ENCODE results near the gene LBH.
A peak's percentile ranks its signal among the peaks of the same experiment; 100 is the strongest.

LBH gene

DNA sequence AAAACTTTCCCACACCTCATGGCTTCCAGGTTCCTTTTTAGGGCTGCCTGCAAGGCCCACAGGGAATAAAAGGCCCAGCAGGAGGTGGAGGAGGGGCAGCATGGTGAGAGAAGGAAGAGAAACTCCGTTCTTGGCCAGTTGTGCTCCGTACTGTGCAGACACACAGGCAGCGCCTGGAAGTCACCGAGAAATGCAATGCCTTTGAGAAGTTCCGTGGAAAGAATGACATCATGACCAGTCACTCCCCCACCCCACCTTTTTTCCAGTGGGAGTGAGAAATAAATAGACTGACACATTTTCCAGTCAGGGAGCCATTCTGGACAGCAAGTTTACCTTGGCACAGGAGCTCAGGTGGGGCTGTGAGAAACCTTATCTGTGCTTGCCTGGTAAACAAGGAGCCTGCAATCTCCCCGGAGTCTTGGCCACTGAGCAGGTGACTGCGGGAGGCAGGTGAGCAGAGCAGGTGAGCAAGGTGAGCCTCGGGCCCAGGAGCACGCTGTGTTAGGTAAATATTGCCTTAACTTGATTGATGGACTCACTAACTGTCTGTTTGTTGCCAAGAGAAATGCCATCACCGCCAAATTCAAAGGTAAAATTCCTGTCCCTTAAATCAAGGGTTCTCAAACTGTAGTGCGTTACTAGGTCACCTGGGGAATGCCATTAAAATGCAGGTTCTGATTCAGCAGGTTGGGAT, 13.5 kb upstream of the LBH start:
- no peak for DNase-seq

DNA sequence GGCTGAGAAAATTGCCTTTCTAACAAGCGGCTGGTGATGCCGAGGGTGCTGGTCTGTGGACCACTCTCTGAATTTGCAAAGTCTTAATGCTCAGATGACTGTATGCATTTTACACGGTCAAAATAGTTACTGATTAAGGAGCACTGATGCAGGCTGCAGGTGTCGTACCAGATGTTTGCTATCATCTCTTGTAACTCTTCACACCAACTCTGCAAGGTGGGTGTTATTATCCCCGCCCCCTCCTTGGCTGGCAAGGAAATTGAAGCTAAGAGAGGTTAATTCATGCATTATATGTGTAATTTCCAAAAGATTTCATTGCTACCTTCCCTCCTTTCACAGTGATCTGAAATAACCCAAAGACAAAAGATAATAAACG, 13.0 kb upstream of the LBH start:
- no peak for DNase-seq

DNA sequence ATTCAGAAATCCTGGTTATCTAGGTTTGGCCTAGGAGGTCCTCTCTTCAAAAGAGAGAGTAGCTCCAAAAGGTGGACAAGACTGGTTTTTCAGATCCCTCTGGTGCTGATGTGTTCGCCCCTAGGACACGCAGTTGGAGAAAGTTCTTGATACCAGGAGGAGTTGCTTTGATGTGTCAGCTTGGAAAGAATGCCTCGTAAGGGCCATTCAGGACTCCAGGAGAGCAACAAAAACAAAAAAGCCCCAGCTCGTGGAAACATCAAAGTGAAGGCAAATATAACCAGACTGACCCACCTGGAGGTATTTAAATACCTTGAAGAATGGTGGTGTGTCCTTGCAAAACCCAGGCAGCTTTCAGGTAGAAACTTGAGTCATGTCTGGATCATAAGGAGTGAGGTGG, 12.5 kb upstream of the LBH start:
- no peak for DNase-seq

DNA sequence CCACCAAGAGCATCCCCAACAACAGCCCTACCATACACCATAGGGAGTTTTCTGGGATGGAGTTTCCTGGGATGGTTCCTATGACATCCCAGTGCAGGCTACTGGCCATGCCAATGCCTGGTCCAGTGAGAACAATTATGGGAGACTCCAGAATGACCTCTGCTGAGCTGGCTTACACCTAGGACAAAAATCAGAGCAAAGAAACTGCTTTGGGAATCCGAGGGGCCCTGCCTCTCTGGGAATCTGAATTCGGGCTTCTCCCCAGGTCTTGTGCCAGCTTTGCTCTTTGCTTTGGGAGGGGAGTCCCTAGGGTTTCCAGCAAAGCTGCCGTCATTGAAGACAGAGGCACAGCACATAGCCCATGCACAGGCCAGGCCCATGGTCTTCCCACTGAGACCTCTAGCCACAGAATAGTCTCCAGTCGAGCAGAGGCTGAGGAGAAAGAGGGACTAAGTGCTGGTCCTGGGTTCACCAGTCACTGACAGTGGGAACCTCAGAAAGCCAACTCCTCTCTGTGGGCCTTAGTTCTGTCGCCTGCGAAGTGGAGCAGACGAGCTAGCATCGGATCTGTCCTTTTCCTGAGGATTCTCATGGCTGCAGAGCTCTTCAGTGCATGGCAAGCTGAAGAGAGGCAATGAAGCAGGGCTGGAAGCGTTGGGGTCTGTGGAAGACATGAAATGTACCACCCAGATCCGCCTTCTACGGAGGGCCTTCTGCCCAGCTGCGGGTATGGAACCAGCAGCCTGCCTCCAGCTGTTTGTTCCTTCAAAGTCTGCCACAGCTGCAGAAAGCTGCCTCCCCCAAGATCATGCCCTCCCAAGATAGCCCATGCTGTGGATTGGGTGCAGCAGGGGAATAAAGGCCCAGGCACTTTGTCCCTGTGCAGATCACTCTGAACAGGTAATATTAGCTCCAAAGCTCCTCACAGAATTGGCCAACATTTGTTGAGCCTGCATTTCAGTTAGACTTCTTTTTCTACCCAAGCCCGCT, 11.2 kb upstream of the LBH start:
- no peak for DNase-seq

DNA sequence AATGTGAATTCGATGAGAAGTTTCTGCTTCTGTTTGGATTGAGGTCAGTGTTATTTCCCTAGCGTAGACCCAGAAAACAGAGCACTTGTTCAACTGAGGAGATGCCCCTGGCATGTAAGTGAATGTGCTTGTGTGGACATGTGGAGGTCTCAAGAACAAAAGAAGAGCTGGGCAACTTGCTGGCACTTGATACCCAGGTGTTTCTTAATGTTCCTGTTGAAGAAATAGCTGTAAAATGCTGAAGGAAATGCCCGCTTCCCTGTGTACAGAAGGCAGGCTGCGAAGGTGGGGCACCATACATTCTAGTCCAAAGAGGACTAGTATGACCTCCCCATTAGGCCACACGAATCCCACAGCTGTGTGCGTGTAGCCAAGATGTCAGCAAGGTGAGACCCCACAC, 9.8 kb upstream of the LBH start:
- no peak for DNase-seq

DNA sequence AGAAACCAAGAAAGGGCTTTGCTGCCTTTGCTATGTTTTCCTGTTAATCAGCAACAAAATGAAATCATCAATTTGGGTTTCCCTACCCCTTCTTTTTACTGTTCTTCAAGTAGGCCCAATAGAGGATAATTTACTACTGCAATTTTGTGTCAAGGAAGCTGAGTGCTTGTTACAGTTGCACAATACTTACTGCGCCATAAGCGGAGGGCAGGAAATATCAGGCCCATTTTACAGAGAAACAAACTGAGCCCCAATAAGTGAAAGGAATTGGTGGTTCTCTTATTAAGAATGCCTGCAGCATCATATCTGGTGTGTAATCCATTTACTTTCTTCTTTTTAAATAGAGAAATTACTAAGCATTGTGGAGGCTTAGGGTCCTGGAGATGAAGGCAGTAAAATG, 9.3 kb upstream of the LBH start:
- no peak for DNase-seq

DNA sequence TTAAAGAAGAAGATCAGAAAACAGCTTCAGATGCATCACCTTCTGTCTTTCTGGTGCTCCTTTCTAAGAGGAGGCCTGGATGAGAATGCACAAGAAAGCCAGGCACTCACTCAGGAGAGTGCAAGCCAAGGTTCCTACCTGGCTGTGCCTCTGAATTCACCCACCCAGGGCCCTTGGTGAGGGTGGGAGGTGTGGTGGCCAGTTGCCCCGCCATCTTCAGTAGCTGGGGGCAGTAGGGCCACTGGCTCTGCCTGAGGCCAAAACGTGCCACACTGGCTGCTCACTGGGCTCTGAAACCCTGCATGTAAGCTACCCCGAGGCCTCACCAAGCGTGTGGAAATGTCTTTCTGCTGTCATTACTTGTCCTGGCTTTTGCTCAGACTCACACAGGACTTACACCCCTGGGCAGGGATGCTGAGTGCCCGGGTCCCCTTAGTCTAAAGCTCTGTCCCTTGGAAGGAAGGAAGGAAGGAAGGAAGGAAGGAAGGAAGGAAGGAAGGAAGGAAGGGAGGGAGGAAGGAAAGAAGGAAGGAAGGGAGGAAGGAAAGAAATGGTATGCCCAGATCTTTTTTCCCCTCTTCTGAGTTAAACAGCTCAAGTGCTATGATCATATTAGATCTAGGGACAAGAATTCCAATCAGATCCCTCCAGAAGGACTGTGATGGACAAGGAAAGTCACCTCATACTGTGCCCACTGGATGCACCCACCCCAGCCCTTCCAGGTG, 8.5 kb upstream of the LBH start:
- DNase-seq: no peak

DNA sequence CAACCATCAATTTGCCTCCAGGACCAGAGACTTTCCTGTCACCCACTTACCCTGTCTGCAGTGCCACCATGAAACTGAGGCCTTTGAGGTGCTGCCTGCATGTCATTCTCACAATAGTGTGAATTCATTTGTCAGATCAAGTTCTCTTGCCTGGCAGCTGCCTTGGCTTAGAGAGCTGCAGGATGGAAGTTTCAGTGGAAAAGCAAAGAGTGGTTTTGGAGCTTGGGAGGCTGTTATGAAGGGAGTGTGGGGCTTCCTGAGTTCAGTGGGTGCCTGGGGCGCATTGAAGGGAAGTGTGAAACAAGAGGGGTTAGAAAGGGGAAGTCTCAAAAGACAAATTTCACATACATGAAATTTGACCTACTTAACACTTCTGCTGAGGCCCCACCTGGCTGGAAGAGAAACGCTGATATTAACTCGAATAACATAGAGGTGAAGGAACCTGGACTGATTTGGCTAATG, 7.9 kb upstream of the LBH start:
- DNase-seq: no peak

DNA sequence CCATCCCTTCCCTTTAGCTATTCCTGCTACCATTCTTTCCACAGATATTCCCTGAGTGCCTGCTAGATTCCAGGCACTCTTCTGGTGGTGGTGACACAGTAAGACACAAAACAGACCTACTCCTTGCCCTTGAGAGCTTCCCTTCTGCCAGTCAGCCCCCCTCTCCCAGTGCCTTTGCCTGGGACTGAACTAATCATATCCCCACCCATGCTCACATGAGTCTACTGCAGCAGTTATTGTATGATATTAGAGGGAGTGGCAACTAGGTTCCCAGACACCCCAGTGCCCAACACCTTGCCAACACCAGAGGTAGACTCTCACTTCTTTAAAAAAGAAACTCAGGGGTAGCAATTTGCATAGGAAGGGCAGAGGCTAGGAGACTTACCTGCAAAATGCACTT, 7.2 kb upstream of the LBH start:
- no peak for DNase-seq

DNA sequence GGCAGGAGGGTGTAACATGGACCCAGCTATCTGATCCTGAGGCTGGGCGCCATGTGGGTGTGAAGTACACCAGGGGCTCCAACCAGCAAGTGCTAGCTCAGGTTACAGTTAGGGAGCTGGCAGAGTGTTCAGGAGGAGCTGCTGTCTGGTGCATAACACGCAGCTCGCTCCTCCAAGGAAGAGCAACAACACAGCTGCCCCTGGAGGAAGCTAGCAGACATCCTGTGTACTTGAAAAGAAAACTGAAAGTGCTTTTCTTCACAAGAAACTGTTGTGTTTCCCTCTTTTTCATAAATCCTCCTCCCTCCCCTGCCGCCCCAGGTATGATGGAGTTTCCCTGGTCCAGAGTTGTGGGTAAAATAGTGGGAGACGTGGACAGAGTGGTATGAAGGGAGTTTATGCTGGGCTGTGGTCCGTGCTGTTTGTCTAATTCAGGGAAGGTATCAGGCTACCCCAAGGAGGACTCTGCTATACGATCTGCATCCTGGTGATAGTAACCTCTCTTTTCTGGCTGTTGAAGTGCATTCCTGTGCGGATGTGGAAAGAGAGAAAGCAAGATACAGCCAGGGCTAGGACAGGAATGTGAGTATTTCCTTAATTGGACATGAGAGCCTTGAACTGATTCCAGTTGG, 6.1 kb upstream of the LBH start:
- DNase-seq: no peak

DNA sequence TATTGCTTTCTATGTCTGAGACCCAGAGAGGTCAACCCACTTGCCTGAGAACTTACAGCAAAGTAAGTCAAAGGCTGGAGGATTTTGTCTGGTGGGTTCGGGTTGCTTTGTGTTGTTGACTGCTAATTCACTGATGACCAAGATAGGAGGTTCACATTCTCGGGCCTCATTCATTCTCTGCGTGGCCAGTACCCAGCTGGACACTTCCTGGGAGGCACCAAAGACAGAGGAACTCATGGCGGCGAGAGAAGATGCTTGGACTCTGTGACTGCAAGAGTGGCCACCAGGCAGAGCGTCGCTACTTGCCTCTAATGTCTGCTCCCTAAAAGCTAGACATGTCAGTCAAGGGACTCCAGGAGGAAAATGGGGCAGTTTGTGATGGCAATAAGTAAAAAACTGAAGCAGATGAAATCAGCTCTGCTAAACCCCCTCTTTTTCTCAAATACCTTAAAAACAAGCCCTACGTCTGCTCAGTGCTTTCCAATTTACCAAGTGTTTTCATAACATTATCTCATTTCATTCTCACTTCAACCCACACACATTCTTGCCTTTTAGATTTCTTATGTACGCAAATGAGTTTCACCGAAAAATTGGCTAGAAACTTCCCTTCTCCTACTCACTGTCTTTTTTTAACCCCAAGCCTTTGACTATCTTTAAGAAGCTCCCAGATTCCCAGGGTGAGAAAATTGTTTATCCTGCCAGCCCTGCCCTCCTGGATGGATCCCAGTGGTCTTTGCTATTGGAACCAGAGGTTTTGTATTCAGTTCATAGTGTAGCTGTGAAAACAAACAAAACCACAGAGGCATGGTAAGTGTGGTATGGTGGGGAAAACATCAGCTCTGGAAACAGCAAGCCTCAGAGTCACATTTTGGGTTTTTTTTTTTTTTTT, 4.9 kb upstream of the LBH start:
- DNase-seq: no peak

DNA sequence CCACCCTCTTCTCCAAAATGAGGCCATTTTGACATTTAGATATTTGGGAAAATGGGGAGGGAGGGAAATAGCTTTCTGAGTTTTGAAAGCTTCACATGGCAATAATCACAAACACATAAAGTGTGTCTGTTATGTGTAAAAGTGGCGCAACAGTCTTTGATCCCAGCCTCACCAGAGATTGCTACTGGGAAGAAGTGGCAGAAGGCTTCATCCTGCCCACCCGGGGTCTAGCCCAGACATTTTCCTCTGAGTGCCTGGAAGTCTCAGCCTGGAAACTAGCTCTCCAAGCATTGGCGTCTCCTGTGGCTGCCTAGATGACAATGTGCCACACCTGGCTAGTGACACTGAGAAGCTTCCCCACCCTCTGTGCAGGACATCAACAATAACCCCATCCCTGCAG, 1.7 kb upstream of the LBH start:
- no peak for DNase-seq

DNA sequence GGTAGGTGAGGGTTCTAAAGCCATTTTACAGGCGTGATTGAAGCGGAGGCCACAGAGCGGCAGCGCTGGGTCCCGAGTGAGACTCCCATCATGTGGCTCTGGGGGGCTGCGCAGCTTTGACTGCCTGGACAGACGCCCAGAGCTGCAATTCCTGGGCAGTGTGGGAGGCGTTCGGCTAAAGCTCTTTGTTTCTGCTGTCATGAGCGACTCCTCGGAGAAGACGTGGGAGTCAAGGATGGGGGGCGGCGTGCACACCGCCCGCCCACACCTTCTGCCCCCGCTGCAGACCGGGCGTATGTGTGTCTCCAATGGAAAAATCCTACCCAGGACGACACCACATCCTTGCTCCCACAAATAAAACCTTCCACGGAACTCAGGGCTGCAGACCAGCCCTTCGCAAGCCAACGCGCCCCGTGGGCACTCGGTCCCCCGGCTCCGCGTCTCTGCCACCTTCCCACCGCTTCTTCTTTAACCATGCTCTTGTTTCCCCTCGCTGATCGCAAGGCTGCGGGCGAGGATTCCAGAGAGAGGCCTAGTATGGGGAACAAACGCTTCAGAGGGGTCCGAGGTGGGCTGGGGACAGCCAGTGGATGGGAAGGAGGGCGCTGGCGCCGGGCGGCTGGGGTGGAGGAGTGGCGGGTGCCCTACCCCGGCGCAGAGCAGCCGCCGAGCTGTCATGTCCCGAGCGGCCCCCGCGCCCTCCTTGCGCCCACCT, 680 bp upstream of the LBH start:
- DNase-seq: no peak

DNA sequence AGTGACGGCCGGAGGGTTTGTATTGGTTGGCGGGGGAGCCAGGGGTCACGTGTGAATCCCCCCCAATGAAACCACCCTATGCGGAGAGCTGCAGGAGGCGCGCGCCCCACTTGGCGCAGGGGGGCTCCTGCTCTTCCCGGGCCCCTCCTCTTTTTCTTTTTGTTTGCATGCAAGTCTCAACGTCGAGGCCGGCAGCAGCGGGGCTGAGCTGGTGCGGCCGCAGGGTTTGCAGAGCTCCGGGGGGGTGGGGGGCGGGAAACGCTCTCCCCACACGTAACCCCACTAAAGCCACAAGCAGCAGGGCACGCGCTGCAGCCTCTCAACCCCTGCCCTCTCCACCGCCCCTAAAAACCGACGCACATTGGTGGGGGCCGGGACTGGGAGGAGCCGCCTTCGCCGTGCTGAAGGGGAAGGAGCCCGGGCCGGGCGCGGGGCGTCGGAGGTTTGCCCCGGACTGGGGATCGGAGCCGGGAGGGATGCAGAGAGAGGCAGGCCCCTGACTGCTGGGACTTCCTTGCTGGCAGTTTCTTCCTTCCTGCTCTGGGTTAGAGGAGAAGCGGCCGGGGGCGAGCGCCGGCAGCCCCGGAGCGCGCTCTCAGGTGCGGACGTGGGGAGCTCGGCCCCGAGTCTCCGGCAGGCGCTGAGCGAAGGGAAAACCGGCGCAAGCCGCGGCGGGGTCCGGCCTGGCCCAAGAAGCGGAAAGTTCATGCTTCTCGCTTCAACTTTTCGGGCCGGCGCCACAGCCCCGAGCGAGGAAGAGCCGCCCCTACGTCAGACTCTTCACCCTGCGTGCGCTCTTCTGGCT, 864 bp downstream of the LBH start:
- DNase-seq: peak; percentile 81

DNA sequence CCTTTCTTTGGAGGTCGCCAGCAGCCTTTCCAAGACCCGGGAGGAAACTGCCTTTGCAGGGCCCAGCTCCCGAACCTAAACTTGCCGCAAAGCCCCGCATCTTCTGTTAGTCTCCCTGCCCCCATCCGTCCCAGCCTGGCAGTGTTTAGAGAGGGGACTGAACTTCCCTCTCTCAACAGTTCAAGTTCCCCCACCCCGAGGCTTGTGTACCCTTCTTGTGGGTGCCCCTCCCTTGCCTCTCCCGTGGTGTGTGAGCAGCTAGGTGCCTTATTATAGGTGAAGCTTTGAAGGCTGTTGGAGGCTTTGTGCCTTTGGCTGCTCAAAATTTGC, 1.4 kb downstream of the LBH start:
- no peak for DNase-seq

DNA sequence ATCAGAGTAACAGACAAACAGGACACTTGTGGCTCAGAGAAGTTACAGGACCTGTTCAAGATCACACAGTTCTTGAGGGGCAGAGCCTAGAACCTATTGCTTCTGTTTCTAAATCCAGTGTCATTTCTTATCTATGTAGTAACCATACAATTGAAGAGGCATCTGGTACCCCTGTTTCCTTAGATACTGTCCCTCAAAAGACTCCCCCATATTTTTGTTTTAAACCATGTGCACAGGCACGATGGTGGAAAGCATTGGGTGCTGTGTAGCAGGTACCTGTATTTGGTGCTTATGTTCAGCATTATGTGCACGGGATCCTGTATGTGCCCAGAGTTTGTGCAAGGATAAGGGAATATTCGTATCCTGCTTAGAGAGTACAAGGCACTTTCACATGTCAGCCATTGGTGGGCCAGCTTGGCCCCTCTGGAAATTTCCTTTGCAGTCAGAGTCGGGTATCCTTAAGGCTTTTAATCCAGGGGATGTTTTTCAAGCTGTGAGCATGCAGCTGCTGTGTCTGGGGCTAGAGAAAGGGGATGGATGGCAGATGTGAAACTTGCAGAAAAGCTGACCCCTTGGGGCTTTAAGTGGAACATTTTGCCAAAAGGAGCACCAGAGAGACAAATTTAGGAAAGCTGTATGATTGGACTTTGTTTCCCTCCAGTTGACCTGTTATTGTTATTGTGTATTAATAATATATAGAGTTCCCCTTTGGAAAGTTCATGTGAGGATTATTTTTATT, 2.1 kb downstream of the LBH start:
- DNase-seq: no peak

DNA sequence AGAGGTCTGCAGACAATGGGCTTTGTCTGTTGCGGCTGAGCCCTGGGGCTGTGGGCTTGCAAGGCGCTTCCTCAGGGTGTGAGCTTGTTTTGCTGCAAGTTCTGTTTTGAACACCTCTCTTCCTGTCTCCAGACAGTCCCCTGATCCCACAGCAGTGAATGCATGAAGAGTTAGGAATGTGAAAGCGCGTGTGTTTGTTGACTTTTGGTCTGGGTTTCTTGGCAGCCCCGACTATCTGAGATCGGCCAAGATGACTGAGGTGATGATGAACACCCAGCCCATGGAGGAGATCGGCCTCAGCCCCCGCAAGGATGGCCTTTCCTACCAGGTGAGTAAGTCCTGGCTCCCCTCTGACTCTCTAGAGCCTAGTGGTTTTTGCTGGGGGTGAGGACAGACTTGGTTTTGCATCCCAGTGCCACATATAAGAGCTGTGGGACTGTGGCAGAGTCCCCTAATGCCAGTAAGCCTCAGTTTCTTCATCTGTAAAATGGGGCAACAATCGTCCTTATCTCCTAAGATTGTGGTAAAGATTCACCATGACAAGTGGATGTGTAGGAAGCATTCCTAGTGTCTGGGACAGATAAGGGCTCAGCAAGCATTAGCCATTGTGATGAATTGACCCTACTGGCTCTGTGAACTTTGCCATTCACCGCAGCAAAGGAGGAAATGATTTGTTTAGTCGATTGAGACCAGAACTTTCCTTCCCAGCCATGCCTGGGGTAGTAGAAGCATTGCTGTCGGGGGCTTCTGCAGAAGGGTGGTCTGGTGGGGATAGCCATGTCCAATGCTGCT, 3.0 kb downstream of the LBH start:
- DNase-seq: no peak

DNA sequence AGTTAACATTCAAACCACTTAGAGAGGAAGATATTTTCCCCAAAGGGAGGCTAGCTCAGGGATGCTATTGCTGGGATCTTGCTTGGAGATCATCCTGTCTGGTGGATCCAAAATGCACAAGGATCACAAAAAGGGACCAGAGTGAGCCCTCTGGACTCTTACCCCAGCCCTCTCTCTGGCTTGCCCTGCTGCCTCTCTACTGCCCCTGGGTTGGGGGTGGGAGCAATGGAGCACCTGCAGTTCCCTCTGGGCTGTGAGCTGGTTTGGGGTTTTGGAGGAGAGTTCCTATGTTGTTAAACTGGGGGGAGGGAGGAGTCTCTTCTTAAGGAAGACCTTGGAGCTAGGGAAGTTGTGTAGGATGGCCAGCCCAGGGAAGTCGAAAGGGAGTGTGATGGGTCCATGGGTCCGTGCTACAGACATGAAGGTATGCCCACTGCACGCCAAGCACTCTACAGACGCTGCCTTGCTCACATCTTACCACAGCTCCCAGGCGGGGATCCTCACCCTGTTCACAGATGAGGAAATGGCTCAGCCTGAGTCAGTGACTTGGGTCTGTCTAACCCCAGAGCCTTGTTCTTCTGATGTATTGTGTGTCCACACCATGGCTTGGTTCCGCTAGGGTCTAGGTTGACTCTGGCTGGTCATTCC, 3.8 kb downstream of the LBH start:
- no peak for DNase-seq

All from NK-92 treated with Interleukin-12 subunit alpha and Interleukin-12 subunit beta, amount 100 ng/mL, for 24 hours (cell line).